ENCODE measurements around the gene DYDC2.
"Not testable (repeated sequence)": the region's sequence is repeated elsewhere in the genome, so short reads cannot be mapped to it uniquely, and the experiment has no call there.

Gene DYDC2

GRCh38 chr10:80358925-80359324 lies 2.3 kb downstream of the DYDC2 start:
- H3K27ac ChIP-seq (replicated peaks; ENCODE audit: low read length); H3K14ac ChIP-seq (ENCODE audit: low read length); H4K8ac ChIP-seq (ENCODE audit: low read depth, low read length); H3K9me3 ChIP-seq (replicated peaks in 1 of 2; ENCODE audit: control insufficient read depth in 2 of 2, insufficient read depth in 1 of 2, low read depth in 1 of 2, low read length in 2 of 2); H3K4ac ChIP-seq (ENCODE audit: low read length); H2BK5ac ChIP-seq (ENCODE audit: low read length); DNase-seq (ENCODE audit: low spot score); H3K79me1 ChIP-seq (ENCODE audit: low read depth, low read length); H4K91ac ChIP-seq (ENCODE audit: low read depth, low read length, poor library complexity); H2BK12ac ChIP-seq (ENCODE audit: low read length); H3K23ac ChIP-seq (ENCODE audit: low read depth, low read length, poor library complexity); H3K18ac ChIP-seq (ENCODE audit: low read length); H3K9ac ChIP-seq (ENCODE audit: low read depth, low read length, poor library complexity); H3K4me2 ChIP-seq (ENCODE audit: insufficient read depth, low read length, poor library complexity, severe bottlenecking); H3K4me3 ChIP-seq (ENCODE audit: low read length in 2 of 2); H3K36me3 ChIP-seq (replicated peaks in 1 of 2; ENCODE audit: control insufficient read depth in 2 of 2, insufficient read depth in 2 of 2, low read length in 2 of 2); H2BK15ac ChIP-seq (ENCODE audit: low read length); H2AK5ac ChIP-seq (ENCODE audit: low read depth, low read length); H3K4me1 ChIP-seq (ENCODE audit: control insufficient read depth in 2 of 2, insufficient read depth in 1 of 2, low read depth in 1 of 2, low read length in 2 of 2); H2BK120ac ChIP-seq (ENCODE audit: low read depth, low read length): not testable (repeated sequence)
- H2AFZ ChIP-seq (ENCODE audit: low read length), result peak overlapping the region; percentile 24
- H3K27me3 ChIP-seq (ENCODE audit: control insufficient read depth in 3 of 3, insufficient read depth in 3 of 3, low read depth in 1 of 3, low read length in 3 of 3), result peaks cover 0 to 19% (median 3%) of the 10 kb centered on the region in 3 experiments
- no CpG with 5 or more reads among the region's 2 CpGs for WGBS, 2 donors (ENCODE audit: extremely low coverage in 2 of 2, insufficient read length in 2 of 2, insufficient replicate concordance in 1 of 2)

- no CpG with 5 or more reads among the region's 22 CpGs for WGBS, 2 donors (ENCODE audit: extremely low coverage in 2 of 2, insufficient read length in 2 of 2, insufficient replicate concordance in 1 of 2)
Observed at GRCh38 chr10:80359644-80360043, 3.1 kb downstream of the DYDC2 start.

GRCh38 chr10:80365510-80365909 lies 8.9 kb downstream of the DYDC2 start:
- Histone ChIP-seq H2BK120ac (ENCODE audit: low read depth, low read length) (no peak overlapping the region), H2BK5ac (ENCODE audit: low read length) (no peak overlapping the region), H3K9ac (ENCODE audit: low read depth, low read length, poor library complexity) (no peak overlapping the region), H3K23ac (ENCODE audit: low read depth, low read length, poor library complexity) (no peak overlapping the region), H3K9me3 (replicated peaks in 1 of 2; ENCODE audit: control insufficient read depth in 2 of 2, insufficient read depth in 1 of 2, low read depth in 1 of 2, low read length in 2 of 2) (peaks cover 4 to 13% of the 10 kb centered on the region in 2 donors), H3K4me3 (ENCODE audit: low read length in 2 of 2) (no peak overlapping the region), H2BK15ac (ENCODE audit: low read length) (no peak overlapping the region), H3K4me1 (ENCODE audit: control insufficient read depth in 2 of 2, insufficient read depth in 1 of 2, low read depth in 1 of 2, low read length in 2 of 2) (no peaks in the 10 kb centered on the region), H3K4me2 (ENCODE audit: insufficient read depth, low read length, poor library complexity, severe bottlenecking) (no peak overlapping the region), H4K91ac (ENCODE audit: low read depth, low read length, poor library complexity) (no peak overlapping the region), H3K36me3 (replicated peaks in 1 of 2; ENCODE audit: control insufficient read depth in 2 of 2, insufficient read depth in 2 of 2, low read length in 2 of 2) (no peaks in the 10 kb centered on the region), H3K27ac (replicated peaks; ENCODE audit: low read length) (no peak overlapping the region), H3K27me3 (ENCODE audit: control insufficient read depth in 3 of 3, insufficient read depth in 3 of 3, low read depth in 1 of 3, low read length in 3 of 3) (no peaks in the 10 kb centered on the region), H2BK12ac (ENCODE audit: low read length) (no peak overlapping the region), H2AK5ac (ENCODE audit: low read depth, low read length) (no peak overlapping the region), H3K4ac (ENCODE audit: low read length) (no peak overlapping the region), H2AFZ (ENCODE audit: low read length) (no peak overlapping the region), H3K18ac (ENCODE audit: low read length) (no peak overlapping the region), H3K14ac (ENCODE audit: low read length) (no peak overlapping the region), H3K79me1 (ENCODE audit: low read depth, low read length) (no peaks in the 10 kb centered on the region), H4K8ac (ENCODE audit: low read depth, low read length) (no peak overlapping the region)
- DNase-seq (ENCODE audit: low spot score), result no peak
- no CpG with 5 or more reads among the region's 1 CpG for WGBS, 2 donors (ENCODE audit: extremely low coverage in 2 of 2, insufficient read length in 2 of 2, insufficient replicate concordance in 1 of 2)

More at GRCh38 chr10:80359644-80360043, 3.1 kb downstream of the DYDC2 start:
- no peak overlapping the region for H2BK120ac ChIP-seq (ENCODE audit: low read depth, low read length)
- H3K4me3 ChIP-seq (ENCODE audit: low read length in 2 of 2), result no peak overlapping the region
- peaks cover 4 to 7% of the 10 kb centered on the region in 2 donors for H3K4me1 ChIP-seq (ENCODE audit: control insufficient read depth in 2 of 2, insufficient read depth in 1 of 2, low read depth in 1 of 2, low read length in 2 of 2)
- H3K4ac ChIP-seq (ENCODE audit: low read length), result no peak overlapping the region
- no peak overlapping the region for H3K23ac ChIP-seq (ENCODE audit: low read depth, low read length, poor library complexity)
- peaks cover 0 to 19% (median 3%) of the 10 kb centered on the region in 3 experiments for H3K27me3 ChIP-seq (ENCODE audit: control insufficient read depth in 3 of 3, insufficient read depth in 3 of 3, low read depth in 1 of 3, low read length in 3 of 3)
- H2BK15ac ChIP-seq (ENCODE audit: low read length), result no peak overlapping the region
- peaks cover 0 to 2% of the 10 kb centered on the region in 2 donors for H3K9me3 ChIP-seq (replicated peaks in 1 of 2; ENCODE audit: control insufficient read depth in 2 of 2, insufficient read depth in 1 of 2, low read depth in 1 of 2, low read length in 2 of 2)
- H3K27ac ChIP-seq (replicated peaks; ENCODE audit: low read length), result no peak overlapping the region
- H2BK5ac ChIP-seq (ENCODE audit: low read length), result no peak overlapping the region
- H3K9ac ChIP-seq (ENCODE audit: low read depth, low read length, poor library complexity), result no peak overlapping the region
- no peak overlapping the region for H3K14ac ChIP-seq (ENCODE audit: low read length)
- H4K91ac ChIP-seq (ENCODE audit: low read depth, low read length, poor library complexity), result no peak overlapping the region
- no peak for DNase-seq (ENCODE audit: low spot score)
- no peaks in the 10 kb centered on the region for H3K79me1 ChIP-seq (ENCODE audit: low read depth, low read length)
- no peak overlapping the region for H3K18ac ChIP-seq (ENCODE audit: low read length)
- H2AK5ac ChIP-seq (ENCODE audit: low read depth, low read length), result no peak overlapping the region
- no peak overlapping the region for H3K4me2 ChIP-seq (ENCODE audit: insufficient read depth, low read length, poor library complexity, severe bottlenecking)
- H2BK12ac ChIP-seq (ENCODE audit: low read length), result no peak overlapping the region
- H2AFZ ChIP-seq (ENCODE audit: low read length), result no peak overlapping the region
- H4K8ac ChIP-seq (ENCODE audit: low read depth, low read length), result no peak overlapping the region
- no peaks in the 10 kb centered on the region for H3K36me3 ChIP-seq (replicated peaks in 1 of 2; ENCODE audit: control insufficient read depth in 2 of 2, insufficient read depth in 2 of 2, low read length in 2 of 2)

DNA sequence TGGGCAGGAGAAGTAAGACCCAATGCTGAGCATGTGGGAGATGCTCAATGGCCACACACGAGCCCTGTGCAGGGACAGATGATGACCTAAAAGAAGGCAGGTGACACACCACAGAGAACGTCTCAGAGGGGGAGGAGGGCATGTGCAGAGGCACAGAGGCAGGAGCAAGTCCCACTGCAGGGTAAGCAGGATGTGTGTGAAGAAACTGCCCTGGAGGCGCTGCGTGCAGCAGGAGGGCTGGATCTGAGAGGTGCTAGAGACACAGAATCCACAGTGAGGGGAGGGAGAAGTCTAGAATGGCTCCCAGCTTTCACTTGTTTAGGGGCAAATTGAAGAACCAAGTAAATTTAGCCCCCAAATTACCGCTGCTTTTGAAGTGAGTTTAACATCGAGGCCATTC lies 14.9 kb downstream of the DYDC2 start:
- Histone ChIP-seq H3K4me3 (ENCODE audit: low read length in 2 of 2) (peak overlapping the region in 1 of 2 donors; percentile 9), H3K27me3 (ENCODE audit: control insufficient read depth in 3 of 3, insufficient read depth in 3 of 3, low read depth in 1 of 3, low read length in 3 of 3) (no peaks in the 10 kb centered on the region), H2AK5ac (ENCODE audit: low read depth, low read length) (no peak overlapping the region), H3K9me3 (replicated peaks in 1 of 2; ENCODE audit: control insufficient read depth in 2 of 2, insufficient read depth in 1 of 2, low read depth in 1 of 2, low read length in 2 of 2) (peaks cover 4 to 11% of the 10 kb centered on the region in 2 donors), H2BK15ac (ENCODE audit: low read length) (no peak overlapping the region), H3K23ac (ENCODE audit: low read depth, low read length, poor library complexity) (no peak overlapping the region), H3K4me2 (ENCODE audit: insufficient read depth, low read length, poor library complexity, severe bottlenecking) (no peak overlapping the region), H2AFZ (ENCODE audit: low read length) (no peak overlapping the region), H3K4ac (ENCODE audit: low read length) (no peak overlapping the region), H2BK12ac (ENCODE audit: low read length) (no peak overlapping the region), H3K36me3 (replicated peaks in 1 of 2; ENCODE audit: control insufficient read depth in 2 of 2, insufficient read depth in 2 of 2, low read length in 2 of 2) (no peaks in the 10 kb centered on the region), H4K8ac (ENCODE audit: low read depth, low read length) (no peak overlapping the region), H3K4me1 (ENCODE audit: control insufficient read depth in 2 of 2, insufficient read depth in 1 of 2, low read depth in 1 of 2, low read length in 2 of 2) (peaks cover 2 to 10% of the 10 kb centered on the region in 2 donors), H4K91ac (ENCODE audit: low read depth, low read length, poor library complexity) (no peak overlapping the region), H3K79me1 (ENCODE audit: low read depth, low read length) (no peaks in the 10 kb centered on the region), H3K18ac (ENCODE audit: low read length) (no peak overlapping the region), H3K9ac (ENCODE audit: low read depth, low read length, poor library complexity) (no peak overlapping the region), H3K14ac (ENCODE audit: low read length) (no peak overlapping the region), H2BK120ac (ENCODE audit: low read depth, low read length) (no peak overlapping the region), H3K27ac (replicated peaks; ENCODE audit: low read length) (no peak overlapping the region), H2BK5ac (ENCODE audit: low read length) (no peak overlapping the region)
- WGBS, 2 donors (ENCODE audit: extremely low coverage in 2 of 2, insufficient read length in 2 of 2, insufficient replicate concordance in 1 of 2), result no CpG with 5 or more reads among the region's 6 CpGs
- DNase-seq (ENCODE audit: low spot score), result no peak

All from neuronal stem cell (in vitro differentiated cells).